ENCODE data around the gene TMEM72.

DNA sequence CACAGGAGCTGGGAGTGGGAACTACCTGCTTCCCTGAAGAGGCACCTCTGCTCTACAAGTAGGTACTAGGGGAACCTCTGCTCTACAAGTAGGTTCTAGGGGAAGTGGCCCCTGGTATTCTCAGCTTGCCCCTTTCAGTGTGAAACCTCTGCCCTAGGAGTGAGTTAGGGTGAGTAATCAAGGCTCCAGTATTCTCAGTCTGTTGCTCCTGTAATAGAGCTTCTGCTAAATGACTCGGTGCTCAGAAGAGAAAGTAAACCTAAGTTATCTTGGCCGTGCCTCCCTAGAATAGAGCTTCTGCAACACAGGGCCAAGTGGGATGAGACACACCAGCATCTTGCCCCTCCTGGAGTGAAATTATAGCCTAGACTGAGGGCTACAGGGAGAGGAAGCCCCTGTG is 35.1 kb downstream of the TMEM72 start:
- TF ChIP-seq POLR2AphosphoS5 (IDR thresholded peaks at IDR 0.05; ENCODE audit: low read depth, low read length) (no peak), POLR2A (IDR thresholded peaks at IDR 0.05; ENCODE audit: low read depth, low read length) (no peak), PAX5 (IDR thresholded peaks at IDR 0.05; ENCODE audit: insufficient read depth, low read length, severe bottlenecking) (no peak), TAF1 (IDR thresholded peaks at IDR 0.05; ENCODE audit: low read depth, low read length) (no peak), SPI1 (IDR thresholded peaks at IDR 0.05; ENCODE audit: low read depth, low read length) (0 out of 2 replicates have a peak, but pooled peaks have one; percentile 30)

All from GM12891 (cell line).